Stimulated activated CD4-positive, alpha-beta T cell treated with anti-CD3 and anti-CD28 coated beads, Interleukin-1b, Interleukin-23, amount 100 ng/mL, for 48 hours (primary cell): ENCODE measurements around the gene COBL.

Experiments used
- DNase-seq: peaks from one replicate; pipeline ENCODE4 v3.0.0-alpha.2; 2020

The COBL gene

GRCh38 chr7:50980411-50980810, 336.2 kb downstream of the COBL start:
- no peak for DNase-seq

DNA sequence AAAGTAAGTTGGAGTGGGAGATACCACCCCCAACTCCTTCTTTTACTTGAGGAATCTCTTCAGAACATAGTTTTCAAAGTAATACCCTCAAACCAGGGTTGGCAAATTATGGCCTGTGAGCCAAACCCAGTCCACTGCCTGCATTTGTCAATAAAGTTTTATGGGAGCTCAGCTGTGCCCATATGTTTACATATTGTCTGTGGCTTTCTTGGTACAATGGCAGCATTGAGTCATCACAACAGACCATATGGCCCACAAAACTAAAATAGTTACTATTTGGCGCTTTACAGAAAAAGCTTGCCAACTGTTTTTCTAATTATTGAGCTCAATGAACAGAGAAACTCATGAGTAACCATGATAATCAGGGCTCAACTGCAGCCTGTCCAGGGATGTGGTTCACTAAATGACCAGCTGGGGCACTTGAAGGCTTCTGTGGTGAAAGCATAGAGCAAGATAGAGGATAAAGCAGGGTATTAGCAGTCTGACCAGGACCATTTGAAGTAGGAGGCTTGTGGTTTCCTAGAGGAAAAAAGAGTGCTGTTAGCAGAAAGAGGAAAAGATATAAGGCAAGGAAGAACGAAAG, 337.9 kb downstream of the COBL start:
- no peak for DNase-seq

GRCh38 chr7:50977421-50977820, 339.2 kb downstream of the COBL start:
- no peak for DNase-seq

DNA sequence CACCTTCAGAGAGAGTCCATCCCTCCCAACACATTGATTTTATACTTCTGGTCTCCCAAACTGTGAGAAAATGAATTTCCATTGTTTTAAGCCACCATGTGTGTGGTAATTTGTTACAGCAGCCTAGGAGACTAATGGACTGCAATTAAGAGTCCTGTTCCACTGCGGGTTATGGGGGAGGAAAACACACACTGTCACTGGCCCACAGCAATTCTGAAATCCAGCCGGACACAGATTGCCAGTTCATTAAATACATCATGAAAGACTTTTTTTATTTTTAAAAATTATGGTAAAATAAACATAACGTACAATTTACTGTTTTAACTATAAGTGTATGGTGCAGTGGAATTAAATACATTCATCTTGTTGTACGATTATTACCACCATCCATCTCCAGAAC, 340.5 kb downstream of the COBL start:
- DNase-seq, result no peak

GRCh38 chr7:50974240-50974639, 342.4 kb downstream of the COBL start:
- DNase-seq, result no peak

GRCh38 chr7:50973814-50974213, 342.8 kb downstream of the COBL start:
- no peak for DNase-seq

- no peak for DNase-seq
These were observed 346.5 kb downstream of the COBL start for GRCh38 chr7:50970092-50970491.
